ENCODE results near the gene SFTA2.
A peak's percentile ranks its signal among the peaks of the same experiment; 100 is the strongest.

SFTA2 gene

DNA sequence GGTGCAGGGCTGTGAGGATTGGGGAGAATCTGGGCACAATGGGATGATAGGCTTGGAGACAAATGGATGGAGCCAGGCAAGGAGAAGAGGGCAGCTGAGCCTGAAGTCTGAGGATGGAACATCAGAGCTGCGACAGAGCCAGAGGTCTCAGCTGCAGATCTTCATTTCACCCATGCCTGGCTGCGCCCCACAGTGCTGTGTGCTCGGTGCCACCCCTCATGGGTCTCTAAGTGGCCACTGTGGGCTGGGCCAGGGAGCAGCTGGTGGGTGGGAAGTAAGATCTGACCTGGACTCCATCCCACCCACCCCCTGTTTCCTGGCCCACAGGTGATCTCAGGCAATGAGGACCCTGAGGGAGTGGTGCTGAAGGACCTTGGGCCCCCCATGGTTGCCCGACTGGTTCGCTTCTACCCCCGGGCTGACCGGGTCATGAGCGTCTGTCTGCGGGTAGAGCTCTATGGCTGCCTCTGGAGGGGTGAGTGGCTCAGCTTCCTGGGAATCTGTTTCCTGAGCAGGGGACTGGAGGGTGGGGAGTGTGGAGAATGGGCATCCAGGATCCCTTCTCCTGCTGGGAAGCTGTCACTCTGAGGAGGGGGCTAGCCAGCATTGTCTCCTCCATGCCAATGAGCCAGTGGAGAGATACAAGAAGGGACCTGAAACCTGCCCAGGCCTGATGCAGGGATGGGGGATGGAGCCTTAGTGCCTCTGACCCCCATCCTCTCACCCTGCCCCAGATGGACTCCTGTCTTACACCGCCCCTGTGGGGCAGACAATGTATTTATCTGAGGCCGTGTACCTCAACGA lies 41.1 kb downstream of the SFTA2 start:
- peak in 1 of 51 donors; percentile 47 for DNase-seq

DNA sequence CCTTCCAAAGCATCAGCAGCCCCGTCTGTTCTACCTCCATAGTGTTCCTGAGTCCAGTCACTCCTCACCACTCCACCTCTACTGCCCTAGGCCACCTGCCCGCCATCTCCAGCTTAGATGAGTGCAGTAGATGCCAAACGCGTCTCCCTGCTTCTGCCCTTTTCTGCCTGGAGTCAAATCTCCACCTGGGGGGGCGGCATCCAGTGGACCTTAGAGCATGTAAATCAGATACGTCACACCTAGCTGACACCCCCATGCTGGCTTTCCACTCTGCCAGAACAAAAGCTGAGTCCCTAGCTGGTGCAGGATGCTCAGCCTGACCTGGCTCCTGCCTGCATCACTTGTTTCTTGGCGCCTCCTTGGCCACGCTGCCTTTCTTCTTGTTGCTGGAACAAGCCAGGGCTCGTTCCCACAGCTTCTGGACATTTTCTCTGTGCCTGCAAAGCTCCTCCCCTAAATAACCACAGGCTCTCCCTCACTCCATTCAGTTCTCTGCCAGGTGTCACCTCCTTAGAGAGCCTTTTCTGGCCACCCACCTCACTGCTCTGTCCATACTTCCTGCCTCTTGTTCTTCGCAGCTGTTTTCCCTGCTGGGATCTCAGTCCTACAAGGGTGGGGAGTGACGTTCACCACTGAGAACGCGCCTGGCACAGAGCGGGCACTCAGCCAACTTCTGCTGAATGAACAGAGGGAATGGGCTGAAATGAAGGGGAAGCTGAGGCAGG lies 41.9 kb downstream of the SFTA2 start:
- DNase-seq = peak in 46 of 51 donors; percentile 21 to 90 (median 68)

DNA sequence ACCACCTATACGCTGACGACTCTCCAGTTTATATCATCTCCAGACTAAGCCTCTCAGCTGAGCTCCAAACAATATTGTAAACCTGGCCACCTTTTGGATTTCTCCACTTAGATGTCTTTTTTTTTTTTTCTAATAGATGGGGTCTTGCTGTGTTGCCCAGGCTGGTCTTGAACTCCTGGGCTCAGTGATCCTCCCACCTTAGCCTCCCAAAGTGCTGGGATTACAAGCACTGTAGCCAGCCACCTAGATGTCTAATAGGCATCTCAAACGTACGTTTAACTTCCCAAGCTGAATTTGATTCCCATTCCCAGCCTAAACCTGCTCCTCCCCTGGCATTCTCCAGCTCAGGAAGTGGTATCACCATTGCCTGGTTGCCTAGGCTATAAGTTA lies 42.5 kb downstream of the SFTA2 start:
- no peak for DNase-seq

- DNase-seq = peak in 3 of 51 donors; percentile 18 to 20 (median 18)
Measured at GRCh38 chr6:30888816-30889495, 43.0 kb downstream of the SFTA2 start.

DNA sequence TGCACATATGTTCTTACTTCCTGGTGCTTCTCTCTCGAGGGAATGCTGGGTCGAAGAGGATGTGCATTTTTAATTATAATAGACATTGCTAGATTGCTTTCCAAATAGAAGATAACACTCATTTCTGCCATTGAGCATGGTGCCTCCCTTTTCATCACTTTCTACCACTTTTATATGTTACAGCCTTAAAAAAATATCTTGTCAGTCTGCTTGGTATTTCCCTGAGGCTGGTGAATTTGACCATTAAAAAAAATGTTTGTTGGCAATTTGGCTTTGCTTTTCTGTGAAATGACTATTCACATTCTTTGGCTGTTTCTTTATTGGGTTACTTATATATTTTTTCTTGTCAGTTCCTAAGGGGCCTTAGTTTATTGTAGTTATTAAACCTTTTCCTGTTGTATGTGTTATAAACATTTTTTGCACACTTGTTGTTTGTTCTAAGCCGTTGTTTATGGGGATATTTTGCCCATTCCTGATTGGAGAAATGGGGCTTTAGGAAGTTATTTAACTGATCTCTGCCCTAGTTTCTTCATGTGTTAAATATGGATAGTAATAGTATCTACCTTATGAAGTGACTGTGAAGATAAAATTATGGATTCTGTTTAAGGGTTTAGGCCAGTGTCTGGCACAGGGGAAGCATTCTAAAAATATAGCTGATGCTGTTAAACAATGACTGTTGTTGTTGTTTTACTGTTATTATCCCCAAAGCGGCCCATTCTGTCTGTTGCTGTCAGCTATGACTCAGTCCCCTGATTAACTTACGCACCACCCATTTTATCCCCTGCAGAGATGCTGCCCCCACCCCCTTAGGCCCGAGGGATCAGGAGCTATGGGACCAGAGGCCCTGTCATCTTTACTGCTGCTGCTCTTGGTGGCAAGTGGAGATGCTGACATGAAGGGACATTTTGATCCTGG lies 43.8 kb downstream of the SFTA2 start:
- DNase-seq = peak in 23 of 51 donors; percentile 8 to 69 (median 30)

DNA sequence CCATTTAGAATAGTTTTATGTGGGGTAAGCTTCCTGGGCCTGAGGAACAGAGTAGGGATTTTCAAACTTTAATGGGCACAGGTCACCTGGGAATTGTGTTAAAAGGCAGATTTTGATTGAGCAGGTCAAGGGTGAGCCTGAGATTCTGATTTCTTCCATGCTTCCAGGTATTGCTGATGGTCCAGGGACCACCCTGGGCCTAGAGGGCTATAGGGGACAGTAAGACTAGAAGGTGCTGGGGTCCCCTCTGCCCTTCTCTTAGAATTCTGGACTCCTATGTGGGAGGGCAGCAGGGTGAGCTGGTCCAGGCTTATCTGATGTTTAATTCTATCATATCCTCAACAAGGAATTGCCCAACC lies 45.1 kb downstream of the SFTA2 start:
- DNase-seq = no peak

DNA sequence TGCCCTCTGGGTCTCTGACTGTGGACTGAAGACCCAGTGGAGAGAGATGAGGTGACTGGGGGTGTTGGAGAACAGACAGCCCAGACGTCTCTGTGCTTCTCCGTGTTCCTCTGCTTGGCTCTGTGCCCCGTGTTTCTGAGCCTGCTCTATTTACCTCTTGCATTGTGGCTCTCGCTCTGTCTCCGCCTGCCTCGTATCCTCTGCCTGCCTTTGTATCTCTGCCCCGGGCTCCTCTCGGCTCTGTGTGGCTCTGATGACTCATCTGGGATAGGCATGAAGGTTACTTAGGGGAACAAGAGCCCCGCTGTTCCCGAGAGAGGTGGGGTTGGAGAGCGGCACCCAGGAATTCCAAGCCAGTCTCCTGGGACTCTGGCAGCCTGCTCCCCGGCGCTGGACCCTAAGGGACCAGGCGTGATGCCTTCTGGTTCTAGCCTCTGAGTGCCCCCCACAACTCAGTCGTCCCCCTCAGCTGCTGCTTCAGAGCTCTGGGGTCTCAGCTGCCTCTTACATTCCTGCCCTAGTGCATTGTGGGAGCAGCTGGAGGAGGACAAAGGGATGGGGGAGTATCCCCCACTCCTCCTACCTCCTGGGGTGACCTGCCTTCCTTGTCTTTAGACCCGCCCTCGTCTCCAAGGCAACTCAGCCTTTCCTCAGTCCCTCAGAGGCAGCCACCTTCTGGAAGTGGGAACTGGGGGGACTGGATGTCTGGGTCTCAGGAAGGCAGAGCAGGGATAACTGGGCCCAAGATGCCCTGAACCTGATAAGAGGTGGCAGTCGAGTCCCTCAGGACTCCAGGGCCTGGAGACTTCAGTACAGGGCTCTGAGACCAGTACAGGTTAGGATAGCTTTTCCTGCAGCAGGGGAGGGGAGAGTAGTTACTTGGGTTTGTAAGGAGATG lies 45.7 kb downstream of the SFTA2 start:
- DNase-seq = peak in 48 of 51 donors; percentile 33 to 88 (median 64)

DNA sequence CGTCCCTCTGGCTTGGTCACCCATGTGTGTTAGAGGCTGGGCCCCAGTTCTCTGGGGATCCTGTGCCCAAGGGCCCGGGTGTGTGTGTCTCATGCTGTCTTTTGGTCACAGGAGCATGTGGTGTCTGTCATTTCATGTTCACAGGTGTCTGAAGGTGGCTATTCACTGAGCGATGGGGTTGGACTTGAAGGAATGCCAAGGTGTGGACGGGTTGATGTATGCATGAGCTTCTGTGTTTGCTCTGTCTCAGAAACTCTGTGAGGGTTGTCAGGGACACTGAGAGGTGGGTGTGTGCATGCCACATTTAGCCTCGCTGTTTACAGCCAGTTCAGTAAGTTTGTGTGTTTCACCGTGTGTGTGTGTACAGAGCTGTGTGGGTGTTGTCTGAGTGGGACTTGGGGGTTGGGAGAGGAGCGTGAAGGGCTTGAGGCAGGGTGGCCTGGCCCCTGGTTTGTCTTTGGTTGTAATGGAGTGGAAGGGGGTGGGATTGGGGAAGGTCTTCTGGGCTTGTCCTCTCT lies 46.4 kb downstream of the SFTA2 start:
- DNase-seq = peak in 9 of 51 donors; percentile 46 to 85 (median 55)

DNA sequence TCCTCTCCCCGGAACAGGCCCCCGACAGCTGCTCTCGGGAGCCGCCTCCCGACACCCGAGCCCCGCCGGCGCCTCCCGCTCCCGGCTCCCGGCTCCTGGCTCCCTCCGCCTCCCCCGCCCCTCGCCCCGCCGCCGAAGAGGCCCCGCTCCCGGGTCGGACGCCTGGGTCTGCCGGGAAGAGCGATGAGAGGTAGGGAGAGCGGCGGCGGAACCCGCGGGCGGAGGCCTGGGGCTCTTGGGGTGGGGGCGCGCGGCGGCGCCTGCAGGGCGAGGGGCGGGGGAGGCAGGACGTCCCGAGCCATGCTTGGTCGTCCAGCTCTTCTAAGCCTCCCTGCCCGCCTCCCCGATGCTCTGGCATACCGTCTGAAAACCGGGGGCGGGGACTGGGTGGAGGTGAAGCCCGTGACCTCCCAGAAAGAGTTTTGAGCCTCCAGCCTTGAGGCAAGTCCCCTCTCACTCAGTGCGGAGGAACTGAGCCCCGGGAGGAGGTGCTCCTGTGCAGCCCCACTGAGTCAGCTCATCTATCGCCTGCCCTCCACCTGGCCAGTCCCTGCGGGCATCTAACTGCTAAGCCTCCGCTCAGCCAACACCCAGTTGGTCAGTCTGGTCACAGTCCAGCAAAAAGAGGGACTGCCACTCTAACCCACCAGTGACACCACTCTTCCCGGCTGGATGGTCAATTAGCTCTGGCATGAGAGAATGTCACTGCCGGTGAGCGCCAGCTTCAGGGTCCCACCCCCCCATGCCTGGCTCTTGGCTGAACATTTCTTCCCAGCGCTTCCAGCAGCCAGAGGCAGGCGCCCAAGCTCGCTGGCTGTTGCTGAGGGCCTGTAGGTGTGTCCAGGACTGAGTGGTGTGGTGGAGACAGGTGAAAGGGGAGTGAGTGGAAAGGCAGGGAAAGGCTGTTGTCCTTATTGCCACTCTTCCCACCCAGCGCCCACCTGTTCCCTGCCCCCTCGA lies 47.2 kb downstream of the SFTA2 start:
- peak in 46 of 51 donors; percentile 33 to 85 (median 58) for DNase-seq

GRCh38 chr6:30883685-30884520 lies 48.1 kb downstream of the SFTA2 start, which contains the start of gene DDR1:
Gene DDR1, plus strand, starts transcription at chr6:30884519. Its CDS starts 4,211 bp downstream, at chr6:30888730.
- DNase-seq = peak in 48 of 51 donors; percentile 33 to 91 (median 80)

- DNase-seq = peak in 11 of 51 donors; percentile 15 to 72 (median 45)
Measured at GRCh38 chr6:30882759-30883684, 48.9 kb downstream of the SFTA2 start.

DNA sequence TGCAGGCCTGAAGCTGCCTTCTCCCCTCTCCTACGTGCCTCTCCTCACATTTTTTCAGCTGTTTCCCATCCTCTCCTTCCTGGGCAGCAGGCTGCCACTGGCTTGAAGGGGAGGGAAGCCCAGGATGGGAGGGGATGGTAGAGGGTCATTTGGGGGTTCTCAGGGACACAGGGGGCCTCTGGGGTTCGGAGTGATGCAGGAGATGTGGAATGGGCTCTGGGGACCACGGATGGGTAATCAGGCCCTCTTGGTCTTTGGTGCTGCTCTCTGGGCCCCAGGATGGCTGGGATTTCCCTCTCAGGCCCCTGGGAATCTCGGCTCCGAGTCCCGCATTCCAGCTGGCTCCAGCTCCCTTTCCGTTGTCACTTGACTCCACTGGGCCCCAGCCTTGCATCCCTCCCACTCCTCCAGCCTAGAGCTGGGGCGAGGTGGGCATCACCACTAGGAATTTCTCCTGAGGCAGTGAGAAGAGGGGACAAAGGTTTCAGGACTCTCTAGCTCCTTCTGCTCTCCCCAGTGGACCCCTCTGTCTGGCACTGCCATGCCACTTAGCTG lies 49.7 kb downstream of the SFTA2 start:
- peak in 10 of 51 donors; percentile 17 to 59 (median 37) for DNase-seq

GRCh38 chr6:30881392-30882203 lies 50.4 kb downstream of the SFTA2 start:
- peak in 36 of 51 donors; percentile 14 to 70 (median 38) for DNase-seq

Data from hypothalamus (tissue), 51 donors.